HepG2 (cell line): ENCODE measurements around the gene HILPDA. TPM values are rescaled to one million over a fixed set of nuclear protein-coding genes. Genes with fewer than 3 reads are reported as not detected.

Experiments
- BRCA1 ChIP-seq: sonication (generic); formaldehyde crosslinking; IDR thresholded peaks from 2 replicates; pipeline ENCODE4 v1.4.0; 2020; ENCODE audit warnings: missing genetic modification reagents
- HCFC1 ChIP-seq: fragments of 150-350 bp; IDR thresholded peaks from 2 replicates; pipeline ENCODE4 v1.6.1; 2014; ENCODE audit warnings: low read depth, low read length
- KAT7 ChIP-seq: IDR thresholded peaks from 2 replicates; pipeline ENCODE4 v1.6.1; 2018; ENCODE audit warnings: borderline replicate concordance, missing compliant biosample characterization
- MTF2 ChIP-seq: sonication (generic); formaldehyde crosslinking; IDR thresholded peaks from 2 replicates; pipeline ENCODE4 v1.5.0; 2020; ENCODE audit warnings: missing genetic modification reagents, borderline replicate concordance
- NCOA1 ChIP-seq: sonication (generic); formaldehyde crosslinking; IDR thresholded peaks from 2 replicates; pipeline ENCODE4 v1.9.0; 2021; ENCODE audit warnings: missing genetic modification reagents
- POLR2AphosphoS5 ChIP-seq: IDR thresholded peaks from 2 replicates; pipeline ENCODE4 v1.6.1; 2012; ENCODE audit warnings: low read depth, low read length
- SIN3A ChIP-seq: IDR thresholded peaks from 2 replicates; pipeline ENCODE4 v1.6.1; 2011; ENCODE audit warnings: low read depth, mild to moderate bottlenecking, control low read depth, low read length, borderline replicate concordance
- SOX5 ChIP-seq: IDR thresholded peaks from 2 replicates; pipeline ENCODE4 v1.6.1; 2016; ENCODE audit warnings: borderline replicate concordance
- ZNF563 ChIP-seq: sonication (generic); formaldehyde crosslinking; IDR thresholded peaks from 2 replicates; pipeline ENCODE4 v1.8.0; 2022; ENCODE audit warnings: mild to moderate bottlenecking, moderate library complexity, missing genetic modification reagents
- ZNF746 ChIP-seq: sonication (generic); formaldehyde crosslinking; IDR thresholded peaks from 2 replicates; pipeline ENCODE4 v1.8.0; 2022; ENCODE audit warnings: mild to moderate bottlenecking, missing genetic modification reagents
- ZNF782 ChIP-seq: sonication (generic); formaldehyde crosslinking; IDR thresholded peaks from 2 replicates; pipeline ENCODE4 v1.4.0; 2020; ENCODE audit warnings: missing genetic modification reagents, mild to moderate bottlenecking, borderline replicate concordance
- polyA plus RNA-seq, 8 experiments: library from polyadenylated mRNA; depleted of rRNA in 3 of 8; stranded (reverse) in 7 of 8; unstranded in 1 of 8; fragments of >200 nt; fragmentation: Illumina TruSeq in 4 of 8; extraction: Trizol in 4 of 8; gene quantifications; 2 replicates each; pipeline versions ENCODE4 v1.2.1 to v1.2.3, GENCODE V29; 2011 to 2016; ENCODE audit warnings: low read depth in 4 of 8, missing spikeins in 1 of 8, mixed read lengths in 1 of 8; ENCODE audit not compliant: insufficient read depth in 1 of 8
- total RNA-seq, 5 experiments: library from RNA; depleted of rRNA; stranded (reverse); fragments of >200 nt; fragmentation: Illumina TruSeq; extraction: Trizol; gene quantifications; 2 replicates each; pipeline ENCODE4 v1.2.3, GENCODE V29; 2016; ENCODE audit warnings: low read depth in 1 of 5
- TF ChIP-seq, protein P1 (sequence below): sonication (generic); formaldehyde crosslinking; IDR thresholded peaks from 2 replicates; pipeline ENCODE4 v1.5.0; 2020; ENCODE audit warnings: missing genetic modification reagents, mild to moderate bottlenecking, borderline replicate concordance
- TF ChIP-seq, protein P2 (sequence below): sonication (generic); formaldehyde crosslinking; IDR thresholded peaks from 2 replicates; pipeline ENCODE4 v1.8.0; 2022; ENCODE audit warnings: mild to moderate bottlenecking, missing genetic modification reagents, moderate library complexity
- TF ChIP-seq, protein P3 (sequence below): IDR thresholded peaks from 2 replicates; pipeline ENCODE4 v1.6.1; 2016; ENCODE audit warnings: low read depth, control low read depth
- TF ChIP-seq, protein P4 (sequence below): sonication (generic); formaldehyde crosslinking; IDR thresholded peaks from 2 replicates; pipeline ENCODE4 v1.5.0; 2020; ENCODE audit warnings: missing genetic modification reagents
- TF ChIP-seq, protein P5 (sequence below): sonication (generic); formaldehyde crosslinking; IDR thresholded peaks from 2 replicates; pipeline ENCODE4 v1.5.0; 2020; ENCODE audit warnings: missing genetic modification reagents
- TF ChIP-seq, protein P6 (sequence below), 2 experiments: sonication (generic) in 1 of 2; formaldehyde crosslinking in 1 of 2; IDR thresholded peaks; 2 replicates each; pipeline versions ENCODE4 v1.5.1 to v1.6.1; 2011 to 2020; ENCODE audit warnings: borderline replicate concordance in 1 of 2, low read depth in 1 of 2, low read length in 1 of 2, mild to moderate bottlenecking in 1 of 2, missing genetic modification reagents in 1 of 2, moderate library complexity in 1 of 2

HILPDA gene
- total and polyA plus RNA-seq, 2 of the 13 experiments (the other 11 are each of a cell fraction or from before 2014, with no cell fraction given), result 11.1 to 44.0 TPM

DNA sequence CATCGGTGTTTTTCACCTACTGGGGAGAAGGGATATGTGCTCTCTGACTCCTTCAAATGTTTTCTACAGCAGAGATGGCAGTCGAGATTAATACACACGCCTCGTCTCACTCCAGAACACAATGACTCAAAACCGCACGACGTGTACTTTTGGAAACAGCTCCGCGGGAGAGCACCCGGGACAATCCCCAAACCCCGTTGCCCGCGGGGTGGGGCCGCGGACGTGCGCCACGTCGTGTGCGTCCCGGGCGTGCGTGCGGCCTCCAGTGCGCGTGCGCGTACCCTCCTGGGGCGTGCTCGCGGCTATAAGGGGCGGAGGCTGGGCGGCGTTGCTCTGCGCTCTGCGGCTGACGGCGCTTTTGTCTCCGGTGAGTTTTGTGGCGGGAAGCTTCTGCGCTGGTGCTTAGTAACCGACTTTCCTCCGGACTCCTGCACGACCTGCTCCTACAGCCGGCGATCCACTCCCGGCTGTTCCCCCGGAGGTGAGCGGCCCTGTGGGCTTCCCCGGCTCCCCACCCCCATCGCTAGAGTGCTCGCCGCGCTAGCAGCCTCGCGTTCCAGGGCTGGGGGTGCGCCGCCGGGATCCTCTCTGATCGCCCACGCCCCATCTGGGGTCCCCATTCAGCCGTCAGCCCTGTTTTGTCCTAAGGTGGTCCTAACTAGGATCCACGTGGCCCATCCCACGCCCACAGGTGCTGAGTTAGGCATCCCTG is at the start of gene HILPDA (continued):
- TF ChIP-seq, protein P1, sequence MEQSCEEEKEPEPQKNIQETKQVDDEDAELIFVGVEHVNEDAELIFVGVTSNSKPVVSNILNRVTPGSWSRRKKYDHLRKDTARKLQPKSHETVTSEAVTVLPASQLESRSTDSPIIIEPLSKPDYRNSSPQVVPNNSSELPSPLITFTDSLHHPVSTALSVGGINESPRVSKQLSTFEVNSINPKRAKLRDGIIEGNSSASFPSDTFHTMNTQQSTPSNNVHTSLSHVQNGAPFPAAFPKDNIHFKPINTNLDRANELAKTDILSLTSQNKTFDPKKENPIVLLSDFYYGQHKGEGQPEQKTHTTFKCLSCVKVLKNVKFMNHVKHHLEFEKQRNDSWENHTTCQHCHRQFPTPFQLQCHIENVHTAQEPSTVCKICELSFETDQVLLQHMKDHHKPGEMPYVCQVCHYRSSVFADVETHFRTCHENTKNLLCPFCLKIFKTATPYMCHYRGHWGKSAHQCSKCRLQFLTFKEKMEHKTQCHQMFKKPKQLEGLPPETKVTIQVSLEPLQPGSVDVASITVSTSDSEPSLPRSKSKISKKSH, result no peak
- TF ChIP-seq ZNF746 (CRISPR knock-in tag), result no peak
- TF ChIP-seq ZNF563 (CRISPR knock-in tag), result peak; percentile 80; the same call in 1 of the 2 replicates
- TF ChIP-seq HCFC1, result no peak
- TF ChIP-seq BRCA1 (CRISPR knock-in tag), result no peak
- TF ChIP-seq, protein P2, sequence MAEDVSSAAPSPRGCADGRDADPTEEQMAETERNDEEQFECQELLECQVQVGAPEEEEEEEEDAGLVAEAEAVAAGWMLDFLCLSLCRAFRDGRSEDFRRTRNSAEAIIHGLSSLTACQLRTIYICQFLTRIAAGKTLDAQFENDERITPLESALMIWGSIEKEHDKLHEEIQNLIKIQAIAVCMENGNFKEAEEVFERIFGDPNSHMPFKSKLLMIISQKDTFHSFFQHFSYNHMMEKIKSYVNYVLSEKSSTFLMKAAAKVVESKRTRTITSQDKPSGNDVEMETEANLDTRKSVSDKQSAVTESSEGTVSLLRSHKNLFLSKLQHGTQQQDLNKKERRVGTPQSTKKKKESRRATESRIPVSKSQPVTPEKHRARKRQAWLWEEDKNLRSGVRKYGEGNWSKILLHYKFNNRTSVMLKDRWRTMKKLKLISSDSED (CRISPR knock-in tag), result no peak
- TF ChIP-seq SOX5, result peak; percentile 59
- TF ChIP-seq, protein P3, sequence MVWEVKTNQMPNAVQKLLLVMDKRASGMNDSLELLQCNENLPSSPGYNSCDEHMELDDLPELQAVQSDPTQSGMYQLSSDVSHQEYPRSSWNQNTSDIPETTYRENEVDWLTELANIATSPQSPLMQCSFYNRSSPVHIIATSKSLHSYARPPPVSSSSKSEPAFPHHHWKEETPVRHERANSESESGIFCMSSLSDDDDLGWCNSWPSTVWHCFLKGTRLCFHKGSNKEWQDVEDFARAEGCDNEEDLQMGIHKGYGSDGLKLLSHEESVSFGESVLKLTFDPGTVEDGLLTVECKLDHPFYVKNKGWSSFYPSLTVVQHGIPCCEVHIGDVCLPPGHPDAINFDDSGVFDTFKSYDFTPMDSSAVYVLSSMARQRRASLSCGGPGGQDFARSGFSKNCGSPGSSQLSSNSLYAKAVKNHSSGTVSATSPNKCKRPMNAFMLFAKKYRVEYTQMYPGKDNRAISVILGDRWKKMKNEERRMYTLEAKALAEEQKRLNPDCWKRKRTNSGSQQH (CRISPR knock-in tag), result 0 out of 2 replicates have a peak, but pooled peaks have one; percentile 8
- no peak; the same call in 1 of the 2 replicates for TF ChIP-seq NCOA1 (CRISPR knock-in tag)
- no peak for TF ChIP-seq ZNF782 (CRISPR knock-in tag)
- TF ChIP-seq, protein P4, sequence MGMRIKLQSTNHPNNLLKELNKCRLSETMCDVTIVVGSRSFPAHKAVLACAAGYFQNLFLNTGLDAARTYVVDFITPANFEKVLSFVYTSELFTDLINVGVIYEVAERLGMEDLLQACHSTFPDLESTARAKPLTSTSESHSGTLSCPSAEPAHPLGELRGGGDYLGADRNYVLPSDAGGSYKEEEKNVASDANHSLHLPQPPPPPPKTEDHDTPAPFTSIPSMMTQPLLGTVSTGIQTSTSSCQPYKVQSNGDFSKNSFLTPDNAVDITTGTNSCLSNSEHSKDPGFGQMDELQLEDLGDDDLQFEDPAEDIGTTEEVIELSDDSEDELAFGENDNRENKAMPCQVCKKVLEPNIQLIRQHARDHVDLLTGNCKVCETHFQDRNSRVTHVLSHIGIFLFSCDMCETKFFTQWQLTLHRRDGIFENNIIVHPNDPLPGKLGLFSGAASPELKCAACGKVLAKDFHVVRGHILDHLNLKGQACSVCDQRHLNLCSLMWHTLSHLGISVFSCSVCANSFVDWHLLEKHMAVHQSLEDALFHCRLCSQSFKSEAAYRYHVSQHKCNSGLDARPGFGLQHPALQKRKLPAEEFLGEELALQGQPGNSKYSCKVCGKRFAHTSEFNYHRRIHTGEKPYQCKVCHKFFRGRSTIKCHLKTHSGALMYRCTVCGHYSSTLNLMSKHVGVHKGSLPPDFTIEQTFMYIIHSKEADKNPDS, result no peak
- TF ChIP-seq, protein P5, sequence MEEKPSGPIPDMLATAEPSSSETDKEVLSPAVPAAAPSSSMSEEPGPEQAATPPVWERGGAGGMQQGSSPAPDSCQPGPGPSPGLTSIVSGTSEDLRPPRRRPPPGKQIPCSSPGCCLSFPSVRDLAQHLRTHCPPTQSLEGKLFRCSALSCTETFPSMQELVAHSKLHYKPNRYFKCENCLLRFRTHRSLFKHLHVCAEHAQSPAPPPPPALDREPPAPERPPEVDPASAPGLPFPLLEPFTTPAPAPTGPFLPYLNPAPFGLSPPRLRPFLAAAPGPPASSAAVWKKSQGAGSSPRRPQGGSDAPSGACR, result no peak
- TF ChIP-seq KAT7 (CRISPR knock-in tag), result no peak; the same call in 1 of the 2 replicates
- TF ChIP-seq, protein P6, sequence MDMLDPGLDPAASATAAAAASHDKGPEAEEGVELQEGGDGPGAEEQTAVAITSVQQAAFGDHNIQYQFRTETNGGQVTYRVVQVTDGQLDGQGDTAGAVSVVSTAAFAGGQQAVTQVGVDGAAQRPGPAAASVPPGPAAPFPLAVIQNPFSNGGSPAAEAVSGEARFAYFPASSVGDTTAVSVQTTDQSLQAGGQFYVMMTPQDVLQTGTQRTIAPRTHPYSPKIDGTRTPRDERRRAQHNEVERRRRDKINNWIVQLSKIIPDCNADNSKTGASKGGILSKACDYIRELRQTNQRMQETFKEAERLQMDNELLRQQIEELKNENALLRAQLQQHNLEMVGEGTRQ (IDR thresholded peaks at IDR 0.05; ENCODE audit: low read depth, low read length), result no peak
- TF ChIP-seq, protein P6 (CRISPR knock-in tag; IDR thresholded peaks at IDR 0.05; ENCODE audit: borderline replicate concordance), result peak; percentile 40; the same call in 1 of the 2 replicates
- TF ChIP-seq SIN3A, result no peak; the same call in 1 of the 2 replicates
- no peak for TF ChIP-seq MTF2 (CRISPR knock-in tag)
- peak; percentile 94 for TF ChIP-seq POLR2AphosphoS5
